ENCODE measurements around the gene PLEKHG7. TPM values are rescaled to one million over a fixed set of nuclear protein-coding genes. Genes with fewer than 3 reads are reported as not detected.

The PLEKHG7 gene
- total and polyA plus RNA-seq, 2 experiments from 2014 or later = not detected

GRCh38 chr12:92707926-92708325 is 5.1 kb downstream of the PLEKHG7 start:
- ATAC-seq (no peak), DNase-seq (ENCODE audit: low spot score) (no peak)
- H3K4me1 Mint-ChIP-seq = peaks cover 11% of the 10 kb centered on the region
- no peak overlapping the region for H2AFZ ChIP-seq
- no peak overlapping the region for H3K27ac Mint-ChIP-seq
- H3K4me1 ChIP-seq (ENCODE audit: insufficient read depth) = 0 out of 2 replicates have a peak, but pooled peaks cover 5% of the 10 kb centered on the region
- no peak overlapping the region for H3K4me2 ChIP-seq
- no peaks in the 10 kb centered on the region for H3F3A ChIP-seq (replicated peaks; ENCODE audit: low read depth)
- no peak overlapping the region for H3K27ac ChIP-seq (ENCODE audit: low read depth)
- H4K20me1 ChIP-seq (replicated peaks; ENCODE audit: insufficient read depth) = no peaks in the 10 kb centered on the region
- no peaks in the 10 kb centered on the region for H3K79me2 ChIP-seq (replicated peaks; ENCODE audit: insufficient read depth)
- H3K4me3 ChIP-seq = no peak overlapping the region
- H3K9me2 ChIP-seq (ENCODE audit: insufficient read depth) = 0 out of 2 replicates have a peak, but pooled peaks cover 8% of the 10 kb centered on the region
- H3K9me3 Mint-ChIP-seq = no peaks in the 10 kb centered on the region
- TF ChIP-seq JUNB (IDR thresholded peaks at IDR 0.05; ENCODE audit: unreplicated experiment) = no peak
- TF ChIP-seq ETS1 (IDR thresholded peaks at IDR 0.05) = no peak
- no peak for TF ChIP-seq ZNF331 (CRISPR knock-in tag; IDR thresholded peaks at IDR 0.05; ENCODE audit: low read depth)
- TF ChIP-seq CREB1 (CRISPR knock-in tag; IDR thresholded peaks at IDR 0.05; ENCODE audit: low read depth) = no peak
- TF ChIP-seq ZNF462 (CRISPR knock-in tag; IDR thresholded peaks at IDR 0.05) = no peak
- TF ChIP-seq NANOG (IDR thresholded peaks at IDR 0.05; ENCODE audit: borderline replicate concordance) = no peak
- no peak for TF ChIP-seq EZH2phosphoT487 (IDR thresholded peaks at IDR 0.05; ENCODE audit: unreplicated experiment)
- TF ChIP-seq REST (IDR thresholded peaks at IDR 0.05; ENCODE audit: unreplicated experiment) = no peak
- TF ChIP-seq EZH2 (IDR thresholded peaks at IDR 0.05; ENCODE audit: low read depth, unreplicated experiment) = no peak
- no peak for TF ChIP-seq POLR2AphosphoS5 (IDR thresholded peaks at IDR 0.05; ENCODE audit: low read depth)
- no peak for TF ChIP-seq ZNF114 (CRISPR knock-in tag; IDR thresholded peaks at IDR 0.05)
- TF ChIP-seq CTCF (conservative IDR thresholded peaks at IDR 0.05; ENCODE audit: low read depth in 2 of 2) = no peak
- TF ChIP-seq STAT1 (IDR thresholded peaks at IDR 0.05; ENCODE audit: unreplicated experiment) = no peak
- H3K27me3 ChIP-seq (ENCODE audit: insufficient read depth) = no peaks in the 10 kb centered on the region
- H3K36me3 Mint-ChIP-seq (ENCODE audit: low read depth) = no peaks in the 10 kb centered on the region
- H3K27me3 Mint-ChIP-seq (ENCODE audit: insufficient read depth, low read depth, poor library complexity) = no peaks in the 10 kb centered on the region
- no peak overlapping the region for H3K4me3 Mint-ChIP-seq
- no peaks in the 10 kb centered on the region for H3K36me3 ChIP-seq (ENCODE audit: insufficient read depth)
